ENCODE measurements around the gene FHIT. TPM values are rescaled to one million over a fixed set of nuclear protein-coding genes. Genes with fewer than 3 reads are reported as not detected.

Gene FHIT
- total and polyA plus RNA-seq, 4 donors: 2.1 to 14.7 (median 6.6) TPM

GRCh38 chr3:60246361-60246760 is 1004.9 kb downstream of the FHIT start:
- no peaks in the 10 kb centered on the region for H3K4me1 ChIP-seq (ENCODE audit: control insufficient read depth in 4 of 4, insufficient read depth in 4 of 4, low read length in 3 of 4)
- TF ChIP-seq NR2F2 (IDR thresholded peaks at IDR 0.05) (no peak), MAX (IDR thresholded peaks at IDR 0.05) (no peak), RAD21 (IDR thresholded peaks at IDR 0.05) (no peak), FOXA2 (IDR thresholded peaks at IDR 0.05) (no peak), EGR1 (IDR thresholded peaks at IDR 0.05; ENCODE audit: low read depth in 2 of 2) (no peak), HNF4A (conservative IDR thresholded peaks at IDR 0.05) (no peak), ATF3 (IDR thresholded peaks at IDR 0.05) (no peak), ZBTB33 (IDR thresholded peaks at IDR 0.05) (no peak), HNF4G (IDR thresholded peaks at IDR 0.05) (no peak), YY1 (IDR thresholded peaks at IDR 0.05) (no peak), GABPA (IDR thresholded peaks at IDR 0.05 in 1 of 2, conservative IDR thresholded peaks at IDR 0.05 in 1 of 2) (no peak), RXRA (IDR thresholded peaks at IDR 0.05) (no peak), FOXA1 (IDR thresholded peaks at IDR 0.05) (no peak)
- TF ChIP-seq, protein P1, sequence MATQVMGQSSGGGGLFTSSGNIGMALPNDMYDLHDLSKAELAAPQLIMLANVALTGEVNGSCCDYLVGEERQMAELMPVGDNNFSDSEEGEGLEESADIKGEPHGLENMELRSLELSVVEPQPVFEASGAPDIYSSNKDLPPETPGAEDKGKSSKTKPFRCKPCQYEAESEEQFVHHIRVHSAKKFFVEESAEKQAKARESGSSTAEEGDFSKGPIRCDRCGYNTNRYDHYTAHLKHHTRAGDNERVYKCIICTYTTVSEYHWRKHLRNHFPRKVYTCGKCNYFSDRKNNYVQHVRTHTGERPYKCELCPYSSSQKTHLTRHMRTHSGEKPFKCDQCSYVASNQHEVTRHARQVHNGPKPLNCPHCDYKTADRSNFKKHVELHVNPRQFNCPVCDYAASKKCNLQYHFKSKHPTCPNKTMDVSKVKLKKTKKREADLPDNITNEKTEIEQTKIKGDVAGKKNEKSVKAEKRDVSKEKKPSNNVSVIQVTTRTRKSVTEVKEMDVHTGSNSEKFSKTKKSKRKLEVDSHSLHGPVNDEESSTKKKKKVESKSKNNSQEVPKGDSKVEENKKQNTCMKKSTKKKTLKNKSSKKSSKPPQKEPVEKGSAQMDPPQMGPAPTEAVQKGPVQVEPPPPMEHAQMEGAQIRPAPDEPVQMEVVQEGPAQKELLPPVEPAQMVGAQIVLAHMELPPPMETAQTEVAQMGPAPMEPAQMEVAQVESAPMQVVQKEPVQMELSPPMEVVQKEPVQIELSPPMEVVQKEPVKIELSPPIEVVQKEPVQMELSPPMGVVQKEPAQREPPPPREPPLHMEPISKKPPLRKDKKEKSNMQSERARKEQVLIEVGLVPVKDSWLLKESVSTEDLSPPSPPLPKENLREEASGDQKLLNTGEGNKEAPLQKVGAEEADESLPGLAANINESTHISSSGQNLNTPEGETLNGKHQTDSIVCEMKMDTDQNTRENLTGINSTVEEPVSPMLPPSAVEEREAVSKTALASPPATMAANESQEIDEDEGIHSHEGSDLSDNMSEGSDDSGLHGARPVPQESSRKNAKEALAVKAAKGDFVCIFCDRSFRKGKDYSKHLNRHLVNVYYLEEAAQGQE (IDR thresholded peaks at IDR 0.05): no peak
- TF ChIP-seq, protein P2, sequence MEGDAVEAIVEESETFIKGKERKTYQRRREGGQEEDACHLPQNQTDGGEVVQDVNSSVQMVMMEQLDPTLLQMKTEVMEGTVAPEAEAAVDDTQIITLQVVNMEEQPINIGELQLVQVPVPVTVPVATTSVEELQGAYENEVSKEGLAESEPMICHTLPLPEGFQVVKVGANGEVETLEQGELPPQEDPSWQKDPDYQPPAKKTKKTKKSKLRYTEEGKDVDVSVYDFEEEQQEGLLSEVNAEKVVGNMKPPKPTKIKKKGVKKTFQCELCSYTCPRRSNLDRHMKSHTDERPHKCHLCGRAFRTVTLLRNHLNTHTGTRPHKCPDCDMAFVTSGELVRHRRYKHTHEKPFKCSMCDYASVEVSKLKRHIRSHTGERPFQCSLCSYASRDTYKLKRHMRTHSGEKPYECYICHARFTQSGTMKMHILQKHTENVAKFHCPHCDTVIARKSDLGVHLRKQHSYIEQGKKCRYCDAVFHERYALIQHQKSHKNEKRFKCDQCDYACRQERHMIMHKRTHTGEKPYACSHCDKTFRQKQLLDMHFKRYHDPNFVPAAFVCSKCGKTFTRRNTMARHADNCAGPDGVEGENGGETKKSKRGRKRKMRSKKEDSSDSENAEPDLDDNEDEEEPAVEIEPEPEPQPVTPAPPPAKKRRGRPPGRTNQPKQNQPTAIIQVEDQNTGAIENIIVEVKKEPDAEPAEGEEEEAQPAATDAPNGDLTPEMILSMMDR (IDR thresholded peaks at IDR 0.05; ENCODE audit: low read depth, low read length, missing input control): no peak
- H3K36me3 ChIP-seq (ENCODE audit: control insufficient read depth in 4 of 4, insufficient read depth in 3 of 4, low read depth in 1 of 4, low read length in 3 of 4): no peaks in the 10 kb centered on the region
- H3K27ac ChIP-seq (ENCODE audit: low read depth in 1 of 2, low read length in 2 of 2): no peak overlapping the region
- H3K9ac ChIP-seq (ENCODE audit: low read depth in 1 of 2, low read length in 2 of 2): no peak overlapping the region
- no peak overlapping the region for H3K4me3 ChIP-seq (ENCODE audit: low read depth in 1 of 3, low read length in 3 of 3)
- 88% methylated on average over 4 of the region's 4 CpGs for WGBS
- H3K27me3 ChIP-seq (ENCODE audit: control insufficient read depth in 4 of 4, insufficient read depth in 4 of 4, low read length in 3 of 4): no peaks in the 10 kb centered on the region
- H3K9me3 ChIP-seq (ENCODE audit: control insufficient read depth in 4 of 4, low read length in 3 of 4): no peaks in the 10 kb centered on the region
- DNase-seq (ENCODE audit: low spot score): no peak

GRCh38 chr3:60243456-60243855 is 1007.8 kb downstream of the FHIT start:
- DNase-seq (ENCODE audit: low spot score): no peak
- H3K4me3 ChIP-seq (ENCODE audit: low read depth in 1 of 3, low read length in 3 of 3): no peak overlapping the region
- no peaks in the 10 kb centered on the region for H3K36me3 ChIP-seq (ENCODE audit: control insufficient read depth in 4 of 4, insufficient read depth in 3 of 4, low read depth in 1 of 4, low read length in 3 of 4)
- no peaks in the 10 kb centered on the region for H3K9me3 ChIP-seq (ENCODE audit: control insufficient read depth in 4 of 4, low read length in 3 of 4)
- TF ChIP-seq GABPA (IDR thresholded peaks at IDR 0.05 in 1 of 2, conservative IDR thresholded peaks at IDR 0.05 in 1 of 2) (no peak), TAF1 (conservative IDR thresholded peaks at IDR 0.05) (no peak), YY1 (IDR thresholded peaks at IDR 0.05) (no peak), HNF4G (IDR thresholded peaks at IDR 0.05) (no peak)
- H3K27ac ChIP-seq (ENCODE audit: low read depth in 1 of 2, low read length in 2 of 2): no peak overlapping the region
- WGBS: 58% methylated on average over 5 of the region's 5 CpGs
- peaks cover 0 to 3% (median 0%) of the 10 kb centered on the region in 4 donors for H3K4me1 ChIP-seq (ENCODE audit: control insufficient read depth in 4 of 4, insufficient read depth in 4 of 4, low read length in 3 of 4)
- H3K27me3 ChIP-seq (ENCODE audit: control insufficient read depth in 4 of 4, insufficient read depth in 4 of 4, low read length in 3 of 4): no peaks in the 10 kb centered on the region
- no peak overlapping the region for H3K9ac ChIP-seq (ENCODE audit: low read depth in 1 of 2, low read length in 2 of 2)

Data from liver (tissue), 9 donors.